NCI-H524 (cell line): Measurements from ENCODE around the gene OR4E1.
"Not testable (repeated sequence)": the region's sequence is repeated elsewhere in the genome, so short reads cannot be mapped to it uniquely, and the experiment has no call there.

Experiments
- DNase-seq, 2 experiments: peaks; one replicate each; lab custom pipeline; 2025; lab: John Stamatoyannopoulos, UW

Gene OR4E1

DNA sequence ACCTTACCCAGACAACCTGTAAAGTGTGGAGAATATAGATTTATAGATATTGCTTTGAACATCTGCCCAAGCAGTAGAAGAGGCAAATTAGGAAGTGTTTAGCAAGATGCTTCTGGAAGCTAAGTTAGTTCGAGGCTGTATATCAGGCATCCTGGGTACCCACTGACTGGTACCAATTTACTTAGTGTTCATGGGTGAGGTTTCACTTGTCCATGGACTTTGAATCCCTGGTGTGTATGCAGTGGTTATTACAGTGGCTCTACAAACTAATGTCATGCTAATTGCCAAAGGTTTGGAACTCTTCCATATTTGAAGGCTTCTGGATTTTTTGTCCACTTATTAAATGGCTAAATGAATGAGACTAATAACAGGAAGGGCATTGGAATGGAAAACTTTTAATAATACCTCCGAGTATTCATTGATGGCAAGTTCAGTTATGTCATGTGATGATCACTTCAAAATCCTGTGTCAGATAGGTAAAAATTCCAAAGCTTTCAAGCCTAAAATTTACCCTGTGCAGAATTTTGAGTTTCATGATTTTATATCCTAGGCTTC lies 20.2 kb downstream of the OR4E1 start, which contains the start of gene OR4E2:
Gene OR4E2 (plus strand): TSS at position 505 of the 555 bp plus-strand sequence. CDS start 11,248 bp downstream, outside the sequence.
- DNase-seq: no peak

DNA sequence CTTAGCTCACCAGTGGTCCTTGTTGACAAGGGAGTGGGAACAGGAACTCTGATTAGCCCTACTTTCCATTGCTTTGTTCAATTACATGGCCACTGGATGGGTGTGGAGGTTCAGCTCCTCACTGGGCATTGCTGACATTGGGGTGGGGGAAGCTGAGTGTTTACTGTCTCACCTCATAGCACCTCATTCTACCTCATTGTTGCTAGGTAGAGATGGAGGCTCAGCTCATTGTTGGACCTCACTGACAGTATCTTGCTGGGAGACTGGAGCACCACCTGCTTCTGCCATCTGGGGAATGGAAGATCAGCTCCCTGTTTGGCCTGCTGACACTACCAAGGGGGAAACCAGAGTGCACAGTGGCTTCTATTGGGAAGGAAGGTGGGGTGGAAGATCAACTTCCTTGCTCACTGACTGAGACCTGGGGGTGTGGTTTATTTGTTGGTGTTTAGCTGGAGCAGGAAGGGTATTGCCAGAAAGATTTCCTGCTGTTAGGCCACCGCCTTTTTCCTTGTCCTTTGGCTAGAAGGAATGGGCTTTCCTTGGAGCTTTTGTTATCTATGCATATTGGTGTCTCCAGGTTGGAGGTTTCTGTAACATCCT lies 21.3 kb downstream of the OR4E1 start:
- no peak for DNase-seq

- DNase-seq: no peak
These were observed 26.2 kb downstream of the OR4E1 start for GRCh38 chr14:21647380-21647779.

GRCh38 chr14:21643407-21643806 lies 30.2 kb downstream of the OR4E1 start:
- no peak for DNase-seq

- DNase-seq: no peak
These were observed 30.9 kb downstream of the OR4E1 start for GRCh38 chr14:21642683-21643082.

DNA sequence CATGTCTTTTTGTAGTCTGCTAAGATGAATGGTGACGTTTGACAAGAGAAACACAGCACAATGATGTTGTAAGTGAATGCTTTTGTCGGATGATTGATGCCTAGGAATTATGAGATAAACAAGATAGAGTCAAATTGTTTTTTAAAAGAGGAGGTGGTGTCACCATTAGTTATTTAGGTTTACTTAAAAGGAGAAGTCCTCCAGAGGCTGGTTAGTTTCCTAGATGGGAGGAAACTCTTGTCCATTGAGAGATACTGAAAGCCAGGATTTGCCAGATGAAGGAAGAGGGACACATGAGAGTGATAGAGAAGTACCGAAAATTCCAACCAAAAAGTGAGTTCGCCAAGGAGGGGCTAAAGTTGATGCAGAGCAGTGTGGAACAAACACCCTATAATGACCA lies 38.8 kb downstream of the OR4E1 start, which contains the start of gene OR10G2:
Gene OR10G2 (minus strand): TSS at position 101 of the 400 bp plus-strand sequence. CDS start 98 bp downstream, at position 3.
- no peak for DNase-seq

GRCh38 chr14:21631084-21631483 lies 42.5 kb downstream of the OR4E1 start:
- no peak for DNase-seq

DNA sequence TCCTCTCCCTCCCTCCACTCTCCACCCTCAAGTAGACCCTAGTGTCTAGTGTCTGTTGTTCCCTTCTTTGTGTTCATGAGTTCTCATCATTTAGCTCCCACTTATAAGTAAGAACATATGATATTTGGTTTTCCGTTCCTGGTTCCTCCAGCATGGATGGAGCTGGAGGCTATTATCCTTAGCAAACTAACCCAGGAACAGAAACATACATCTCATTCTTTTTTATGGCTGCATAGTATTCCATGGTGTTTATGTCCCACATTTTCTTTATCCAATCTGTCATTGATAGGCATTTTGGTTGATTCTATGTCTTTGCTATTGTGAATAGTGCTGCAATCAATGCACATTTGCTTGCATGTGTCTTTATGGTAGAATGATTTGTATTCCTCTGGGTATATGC lies 43.1 kb downstream of the OR4E1 start:
- not testable (repeated sequence) for DNase-seq

DNA sequence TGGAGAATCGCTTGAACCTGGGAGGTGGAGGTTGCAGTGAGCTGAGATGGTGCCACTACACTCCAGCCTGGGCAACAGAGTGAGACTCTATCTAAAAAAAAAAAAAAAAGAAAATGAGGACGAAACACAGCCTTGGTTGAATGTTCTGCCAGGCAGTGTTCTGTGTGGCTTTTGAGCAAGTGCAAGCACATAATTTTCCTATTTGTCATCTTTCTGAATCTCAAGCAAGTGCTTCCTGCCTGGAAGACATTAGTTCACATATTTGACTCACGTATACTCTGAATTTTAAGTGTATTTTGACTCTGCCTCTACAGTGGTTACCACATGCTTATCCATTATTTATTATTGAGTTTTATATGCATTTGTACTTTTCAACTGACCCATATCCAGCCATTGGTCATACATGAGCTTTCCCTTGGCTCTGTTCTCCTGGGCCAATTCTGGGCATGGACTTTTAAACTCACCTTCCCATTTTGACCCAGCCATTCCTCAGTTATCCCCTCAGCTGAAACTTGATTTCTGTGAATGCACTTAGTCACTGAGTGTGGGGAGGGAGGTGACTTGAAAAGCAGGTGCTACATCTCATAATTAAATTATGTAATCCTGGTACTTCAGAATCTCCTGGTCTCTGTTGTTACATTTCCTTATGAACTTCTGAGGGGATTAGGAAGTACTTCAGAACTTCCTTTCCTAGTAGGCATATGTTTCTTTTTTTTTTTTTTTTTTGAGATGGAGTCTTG lies 47.0 kb downstream of the OR4E1 start:
- peak in 1 of 2 experiments; percentile 8 for DNase-seq
